HepG2 (cell line): ENCODE measurements around the gene KSR1.
"Not testable (repeated sequence)": the region's sequence is repeated elsewhere in the genome, so short reads cannot be mapped to it uniquely, and the experiment has no call there.

ENCODE experiments used
- HOXA3 ChIP-seq: sonication (generic); formaldehyde crosslinking; IDR thresholded peaks from 2 replicates; pipeline ENCODE4 v1.5.0; 2020; ENCODE audit warnings: missing genetic modification reagents
- MYC ChIP-seq: sonication (generic); formaldehyde crosslinking; IDR thresholded peaks from 2 replicates; pipeline ENCODE4 v1.9.0; 2021; ENCODE audit warnings: missing genetic modification reagents, borderline replicate concordance
- NR1H2 ChIP-seq: sonication (generic); formaldehyde crosslinking; IDR thresholded peaks from 2 replicates; pipeline ENCODE4 v1.8.1; 2022; ENCODE audit warnings: low read depth, missing genetic modification reagents, borderline replicate concordance
- POGZ ChIP-seq: sonication (generic); formaldehyde crosslinking; IDR thresholded peaks from 2 replicates; pipeline ENCODE4 v1.4.0; 2020; ENCODE audit warnings: mild to moderate bottlenecking, missing genetic modification reagents
- RAD21 ChIP-seq: fragments of 450-650 bp; formaldehyde crosslinking; IDR thresholded peaks from 2 replicates; pipeline ENCODE4 v1.5.0; 2020; ENCODE audit warnings: mild to moderate bottlenecking
- SMAD3 ChIP-seq: sonication (generic); formaldehyde crosslinking; IDR thresholded peaks from 2 replicates; pipeline ENCODE4 v1.4.0; 2020; ENCODE audit warnings: missing genetic modification reagents
- TAF1 ChIP-seq: sonication (generic); formaldehyde crosslinking; IDR thresholded peaks from 2 replicates; pipeline ENCODE4 v1.4.0; 2020; ENCODE audit warnings: missing genetic modification reagents
- TBL1XR1 ChIP-seq: fragments of 150-350 bp; IDR thresholded peaks from 2 replicates; pipeline ENCODE4 v1.6.1; 2014; ENCODE audit warnings: borderline replicate concordance, low read length; ENCODE audit not compliant: partially characterized antibody
- TCF7L2 ChIP-seq: IDR thresholded peaks from 2 replicates; pipeline ENCODE4 v1.6.1; 2011; ENCODE audit warnings: mild to moderate bottlenecking, low read depth, low read length, moderate library complexity
- ZFP36 ChIP-seq: fragments of 150-350 bp; IDR thresholded peaks from 2 replicates; pipeline ENCODE4 v1.6.1; 2018; ENCODE audit warnings: borderline replicate concordance, low read length, low read depth; ENCODE audit not compliant: partially characterized antibody
- TF ChIP-seq, protein P1 (sequence below): sonication (generic); formaldehyde crosslinking; IDR thresholded peaks from 2 replicates; pipeline ENCODE4 v1.4.0; 2020; ENCODE audit warnings: mild to moderate bottlenecking, missing genetic modification reagents
- TF ChIP-seq, protein P2 (sequence below): sonication (generic); formaldehyde crosslinking; IDR thresholded peaks from 2 replicates; pipeline ENCODE4 v1.5.1; 2020; ENCODE audit warnings: missing genetic modification reagents, mild to moderate bottlenecking, borderline replicate concordance

DNA sequence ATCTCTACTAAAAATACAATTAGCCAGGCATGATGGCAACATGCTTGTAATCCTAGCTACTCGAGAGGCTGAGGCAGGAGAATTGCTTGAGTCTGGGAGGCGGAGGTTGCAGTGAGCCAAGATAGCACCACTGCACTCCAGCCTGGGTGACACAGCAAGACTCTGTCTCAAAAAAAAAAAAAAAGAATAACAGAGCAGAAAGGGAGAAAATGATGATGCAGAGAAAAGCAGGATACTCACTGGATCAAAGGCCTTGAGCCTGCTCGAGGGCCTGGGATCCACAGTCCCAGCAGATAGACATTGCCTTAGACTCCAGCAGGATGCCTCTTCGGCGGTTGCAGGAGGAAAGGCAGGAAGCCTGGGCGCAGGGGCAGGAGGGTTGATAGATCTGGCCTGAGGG is 7.7 kb upstream of the KSR1 start:
- not testable (repeated sequence) for TF ChIP-seq TAF1; HOXA3 (CRISPR knock-in tag); ZFP36; NR1H2; RAD21 (CRISPR knock-in tag); POGZ (CRISPR knock-in tag); MYC; TBL1XR1; TCF7L2; SMAD3 (CRISPR knock-in tag)
- TF ChIP-seq, protein P1, sequence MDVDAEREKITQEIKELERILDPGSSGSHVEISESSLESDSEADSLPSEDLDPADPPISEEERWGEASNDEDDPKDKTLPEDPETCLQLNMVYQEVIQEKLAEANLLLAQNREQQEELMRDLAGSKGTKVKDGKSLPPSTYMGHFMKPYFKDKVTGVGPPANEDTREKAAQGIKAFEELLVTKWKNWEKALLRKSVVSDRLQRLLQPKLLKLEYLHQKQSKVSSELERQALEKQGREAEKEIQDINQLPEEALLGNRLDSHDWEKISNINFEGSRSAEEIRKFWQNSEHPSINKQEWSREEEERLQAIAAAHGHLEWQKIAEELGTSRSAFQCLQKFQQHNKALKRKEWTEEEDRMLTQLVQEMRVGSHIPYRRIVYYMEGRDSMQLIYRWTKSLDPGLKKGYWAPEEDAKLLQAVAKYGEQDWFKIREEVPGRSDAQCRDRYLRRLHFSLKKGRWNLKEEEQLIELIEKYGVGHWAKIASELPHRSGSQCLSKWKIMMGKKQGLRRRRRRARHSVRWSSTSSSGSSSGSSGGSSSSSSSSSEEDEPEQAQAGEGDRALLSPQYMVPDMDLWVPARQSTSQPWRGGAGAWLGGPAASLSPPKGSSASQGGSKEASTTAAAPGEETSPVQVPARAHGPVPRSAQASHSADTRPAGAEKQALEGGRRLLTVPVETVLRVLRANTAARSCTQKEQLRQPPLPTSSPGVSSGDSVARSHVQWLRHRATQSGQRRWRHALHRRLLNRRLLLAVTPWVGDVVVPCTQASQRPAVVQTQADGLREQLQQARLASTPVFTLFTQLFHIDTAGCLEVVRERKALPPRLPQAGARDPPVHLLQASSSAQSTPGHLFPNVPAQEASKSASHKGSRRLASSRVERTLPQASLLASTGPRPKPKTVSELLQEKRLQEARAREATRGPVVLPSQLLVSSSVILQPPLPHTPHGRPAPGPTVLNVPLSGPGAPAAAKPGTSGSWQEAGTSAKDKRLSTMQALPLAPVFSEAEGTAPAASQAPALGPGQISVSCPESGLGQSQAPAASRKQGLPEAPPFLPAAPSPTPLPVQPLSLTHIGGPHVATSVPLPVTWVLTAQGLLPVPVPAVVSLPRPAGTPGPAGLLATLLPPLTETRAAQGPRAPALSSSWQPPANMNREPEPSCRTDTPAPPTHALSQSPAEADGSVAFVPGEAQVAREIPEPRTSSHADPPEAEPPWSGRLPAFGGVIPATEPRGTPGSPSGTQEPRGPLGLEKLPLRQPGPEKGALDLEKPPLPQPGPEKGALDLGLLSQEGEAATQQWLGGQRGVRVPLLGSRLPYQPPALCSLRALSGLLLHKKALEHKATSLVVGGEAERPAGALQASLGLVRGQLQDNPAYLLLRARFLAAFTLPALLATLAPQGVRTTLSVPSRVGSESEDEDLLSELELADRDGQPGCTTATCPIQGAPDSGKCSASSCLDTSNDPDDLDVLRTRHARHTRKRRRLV = not testable (repeated sequence)
- TF ChIP-seq, protein P2, sequence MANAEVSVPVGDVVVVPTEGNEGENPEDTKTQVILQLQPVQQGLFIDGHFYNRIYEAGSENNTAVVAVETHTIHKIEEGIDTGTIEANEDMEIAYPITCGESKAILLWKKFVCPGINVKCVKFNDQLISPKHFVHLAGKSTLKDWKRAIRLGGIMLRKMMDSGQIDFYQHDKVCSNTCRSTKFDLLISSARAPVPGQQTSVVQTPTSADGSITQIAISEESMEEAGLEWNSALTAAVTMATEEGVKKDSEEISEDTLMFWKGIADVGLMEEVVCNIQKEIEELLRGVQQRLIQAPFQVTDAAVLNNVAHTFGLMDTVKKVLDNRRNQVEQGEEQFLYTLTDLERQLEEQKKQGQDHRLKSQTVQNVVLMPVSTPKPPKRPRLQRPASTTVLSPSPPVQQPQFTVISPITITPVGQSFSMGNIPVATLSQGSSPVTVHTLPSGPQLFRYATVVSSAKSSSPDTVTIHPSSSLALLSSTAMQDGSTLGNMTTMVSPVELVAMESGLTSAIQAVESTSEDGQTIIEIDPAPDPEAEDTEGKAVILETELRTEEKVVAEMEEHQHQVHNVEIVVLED (CRISPR knock-in tag) = not testable (repeated sequence)
